GM12878 (cell line): ENCODE data around the gene PXMP4. TPM values are rescaled to one million over a fixed set of nuclear protein-coding genes. Genes with fewer than 3 reads are reported as not detected.

Experiments
- ATAC-seq: fragments of 200-7000 bp; cut with Tn5 transposase; 3 replicates; pipeline ENCODE4 v1.9.1; 2020; ENCODE audit warnings: mild to moderate bottlenecking, moderate library complexity
- BruUV-seq: library from RNA; stranded (reverse); fragments of 400-500 nt; replicated peaks from 2 replicates; lab custom pipeline; 2021; lab: Mats Ljungman, UMichigan
- CTCF ChIA-PET: fragments of 300-600 bp; sonication (Branson Sonifier 250); formaldehyde crosslinking; extraction: SDS; loops from one replicate; lab custom pipeline; 2021; ENCODE audit warnings: inconsistent platforms; lab: Yijun Ruan, JAX
- POLR2A ChIA-PET: fragments of 350-600 bp; formaldehyde crosslinking; extraction: SDS; loops from one replicate; lab custom pipeline; 2021; ENCODE audit warnings: inconsistent platforms; lab: Charles Lee
- RAD21 ChIA-PET: fragments of 300-600 bp; sonication (Branson Sonifier 250); formaldehyde crosslinking; loops from one replicate; lab custom pipeline; 2023; ENCODE audit warnings: antibody characterized with exemption; ENCODE audit not compliant: unreplicated experiment; lab: Charles Lee
- SMC1A ChIA-PET: fragments of 300-600 bp; sonication (Branson Sonifier 250); formaldehyde crosslinking; loops from one replicate; lab custom pipeline; 2023; ENCODE audit not compliant: unreplicated experiment, uncharacterized antibody; lab: Charles Lee
- DNase-seq: peaks from one replicate; pipeline ENCODE4 v3.0.0-alpha.2; 2011; ENCODE audit warnings: low read depth, low spot score
- FAIRE-seq: peaks from 3 replicates; lab custom pipeline; 2011; peaks lifted over from hg19 to GRCh38; lab: Jason Lieb, UNC
- H2AFZ ChIP-seq: 2 replicates; pipeline ENCODE4 v1.6.0; 2011; ENCODE audit warnings: low read depth, low read length, control low read depth; ENCODE audit not compliant: control insufficient read depth
- H3K27ac ChIP-seq: 2 replicates; pipeline ENCODE4 v1.5.1; 2011; ENCODE audit warnings: control low read depth; ENCODE audit not compliant: control insufficient read depth, insufficient read depth
- H3K27me3 ChIP-seq, 2 experiments: replicated peaks in 1 of 2; 2 replicates each; pipeline versions ENCODE4 v1.6.0 to v1.6.1; 2011; ENCODE audit warnings: low read length in 1 of 2; ENCODE audit not compliant: control insufficient read depth in 2 of 2, insufficient read depth in 2 of 2
- H3K36me3 ChIP-seq, 2 experiments: 2 replicates each; pipeline ENCODE4 v1.5.1; 2011; ENCODE audit warnings: low read length in 1 of 2; ENCODE audit not compliant: control insufficient read depth in 2 of 2, insufficient read depth in 2 of 2
- H3K4me1 ChIP-seq: 2 replicates; pipeline ENCODE4 v1.6.1; 2011; ENCODE audit warnings: mild to moderate bottlenecking, low read length, moderate library complexity, mixed read lengths; ENCODE audit not compliant: control insufficient read depth, insufficient read depth
- H3K4me2 ChIP-seq: 2 replicates; pipeline ENCODE4 v1.6.0; 2011; ENCODE audit warnings: control low read depth; ENCODE audit not compliant: control insufficient read depth, insufficient read depth
- H3K4me3 ChIP-seq: fragments of 200-600 bp; sonication (generic); 2 replicates; pipeline ENCODE4 v1.5.1; 2016
- H3K79me2 ChIP-seq: 2 replicates; pipeline ENCODE4 v1.6.0; 2011; ENCODE audit warnings: low read length; ENCODE audit not compliant: control insufficient read depth, insufficient read depth
- H3K9ac ChIP-seq: 2 replicates; pipeline ENCODE4 v1.8.0; 2011; ENCODE audit warnings: low read length, control low read depth, mixed read lengths; ENCODE audit not compliant: control insufficient read depth, insufficient read depth
- H3K9me3 ChIP-seq: replicated peaks from 3 replicates; pipeline ENCODE4 v1.5.1; 2011; ENCODE audit warnings: mild to moderate bottlenecking, low read length; ENCODE audit not compliant: control insufficient read depth, insufficient read depth
- H4K20me1 ChIP-seq: 2 replicates; pipeline ENCODE4 v1.6.0; 2011; ENCODE audit not compliant: control insufficient read depth, insufficient read depth
- BRCA1 ChIP-seq: IDR thresholded peaks from 2 replicates; pipeline ENCODE4 v1.6.1; 2011; ENCODE audit warnings: low read depth, low read length, improper control_type of control experiment
- CBX3 ChIP-seq: fragments of 200-600 bp; sonication (generic); IDR thresholded peaks from 2 replicates; pipeline ENCODE4 v1.6.1; 2016; ENCODE audit warnings: low read depth, borderline replicate concordance
- CUX1 ChIP-seq: IDR thresholded peaks from 2 replicates; pipeline ENCODE4 v1.6.1; 2012; ENCODE audit warnings: improper control_type of control experiment, low read depth, low read length; ENCODE audit not compliant: insufficient replicate concordance
- EGR1 ChIP-seq, 2 experiments: IDR thresholded peaks; 1 replicate in 1 of 2; 2 replicates in 1 of 2; pipeline ENCODE4 v1.6.1; 2011 to 2012; ENCODE audit warnings: low read depth in 2 of 2, low read length in 2 of 2, borderline replicate concordance in 1 of 2, mild to moderate bottlenecking in 1 of 2, moderate library complexity in 1 of 2
- IKZF1 ChIP-seq: fragments of 450-650 bp; conservative IDR thresholded peaks from 2 replicates; pipeline ENCODE4 v1.6.1; 2017; ENCODE audit warnings: antibody characterized with exemption, mild to moderate bottlenecking
- MTA2 ChIP-seq: fragments of 450-650 bp; IDR thresholded peaks from 2 replicates; pipeline ENCODE4 v1.6.1; 2016; ENCODE audit warnings: low read depth, mild to moderate bottlenecking, moderate library complexity
- NR2C1 ChIP-seq: fragments of 450-650 bp; IDR thresholded peaks from 2 replicates; pipeline ENCODE4 v1.6.1; 2017; ENCODE audit warnings: antibody characterized with exemption, mild to moderate bottlenecking, moderate library complexity
- PML ChIP-seq: IDR thresholded peaks from 2 replicates; pipeline ENCODE4 v1.6.1; 2012; ENCODE audit warnings: low read length, inconsistent platforms
- SIN3A ChIP-seq: IDR thresholded peaks from 2 replicates; pipeline ENCODE4 v1.6.1; 2012; ENCODE audit warnings: low read depth, low read length, improper control_type of control experiment
- SMAD5 ChIP-seq: IDR thresholded peaks from 2 replicates; pipeline ENCODE4 v1.6.1; 2016; ENCODE audit warnings: antibody characterized with exemption, low read depth
- USF1 ChIP-seq: IDR thresholded peaks from 2 replicates; pipeline ENCODE4 v1.6.1; 2011; ENCODE audit warnings: borderline replicate concordance, low read depth, mild to moderate bottlenecking, moderate library complexity, mixed read lengths, low read length; ENCODE audit not compliant: insufficient read depth; ENCODE audit errors: extremely low read length
- ZNF207 ChIP-seq: fragments of 450-650 bp; IDR thresholded peaks from 2 replicates; pipeline ENCODE4 v1.6.1; 2014; ENCODE audit warnings: antibody characterized with exemption, mild to moderate bottlenecking, borderline replicate concordance
- ZNF217 ChIP-seq: fragments of 450-650 bp; IDR thresholded peaks from 2 replicates; pipeline ENCODE4 v1.6.1; 2017; ENCODE audit warnings: antibody characterized with exemption, mild to moderate bottlenecking
- ZNF592 ChIP-seq: fragments of 450-650 bp; IDR thresholded peaks from 2 replicates; pipeline ENCODE4 v1.6.1; 2017; ENCODE audit warnings: mild to moderate bottlenecking, moderate library complexity
- ZZZ3 ChIP-seq: IDR thresholded peaks from 2 replicates; pipeline ENCODE4 v1.6.1; 2011; ENCODE audit warnings: low read depth; ENCODE audit not compliant: control insufficient read depth, insufficient read length
- WGBS: methylation state at CpG from one replicate; pipeline ENCODE4 v1.1.6; 2016; ENCODE audit warnings: low lambda C conversion rate; ENCODE audit not compliant: insufficient replicate concordance, insufficient coverage; ENCODE audit errors: missing lambda C conversion rate; 5-methylcytosine and 5-hydroxymethylcytosine counted together
- in situ Hi-C: fragments of 300-500 bp; cut with MboI; formaldehyde crosslinking; loops from 9 replicates; pipeline ENCODE4 v1.14.3; 2018; ENCODE audit warnings: mixed read lengths
- intact Hi-C: fragments of 100-400 bp; cut with micrococcal nuclease; formaldehyde crosslinking; loops from one replicate; pipeline ENCODE4 v1.14.2; 2022; ENCODE audit not compliant: unreplicated experiment
- polyA plus RNA-seq, 11 experiments: library from polyadenylated mRNA; depleted of rRNA in 4 of 11; unstranded in 6 of 11; stranded (reverse) in 5 of 11; fragments of >200 nt; fragmentation: Nextera tagmentation in 4 of 11; fragmentation: Illumina TruSeq in 1 of 11; extraction: Ambion mirVana in 4 of 11; extraction: Trizol in 1 of 11; gene quantifications; 1 replicate in 1 of 11; 2 replicates in 10 of 11; pipeline versions ENCODE4 v1.2.1 to v1.2.3, GENCODE V29; 2011 to 2016; ENCODE audit warnings: inconsistent platforms in 2 of 11, missing spikeins in 2 of 11, low read depth in 1 of 11
- total RNA-seq, 4 experiments: library from RNA; depleted of rRNA in 3 of 4; stranded (reverse); fragments of >200 nt in 3 of 4; fragmentation: Illumina TruSeq in 1 of 4; extraction: Trizol in 1 of 4; gene quantifications; 2 replicates each; pipeline versions ENCODE4 v1.2.1 to v1.2.3, GENCODE V29; 2013 to 2021

The PXMP4 gene
- total and polyA plus RNA-seq, 10 of the 15 experiments (the other 5 are each of a cell fraction or from before 2014, with no cell fraction given) = 3.6 to 19.2 (median 8.6) TPM

- no TSS peak for BruUV-seq
- no peak overlapping the region for H2AFZ ChIP-seq
- H3K79me2 ChIP-seq = no peaks in the 10 kb centered on the region
- WGBS = 96% methylated on average over 14 of the region's 14 CpGs
- no peak for DNase-seq
- in situ Hi-C loops = no loop called here
- no peaks in the 10 kb centered on the region for H4K20me1 ChIP-seq
- no peaks in the 10 kb centered on the region for H3K9me3 ChIP-seq
- intact Hi-C loops = no loop called here
- no peak for ATAC-seq
- no peak for FAIRE-seq
- no peaks in the 10 kb centered on the region for H3K27me3 ChIP-seq
- H3K4me1 ChIP-seq = no peaks in the 10 kb centered on the region
- no peak overlapping the region for H3K9ac ChIP-seq
- H3K4me3 ChIP-seq = no peak overlapping the region
- H3K36me3 ChIP-seq = peaks cover 0 to 2% of the 10 kb centered on the region in 2 experiments; a peak in 1 of 4 replicates
- CTCF ChIA-PET = no interaction called here
- H3K4me2 ChIP-seq = no peak overlapping the region
- no peak overlapping the region for H3K27ac ChIP-seq
- POLR2A ChIA-PET = no interaction called here
- SMC1A ChIA-PET = no interaction called here
- RAD21 ChIA-PET = no interaction called here
- TF ChIP-seq USF1 = no peak
- no peak for TF ChIP-seq CBX3
- TF ChIP-seq SIN3A = no peak
- no peak for TF ChIP-seq MTA2
- no peak for TF ChIP-seq ZNF207
- TF ChIP-seq CUX1 = no peak
- no peak for TF ChIP-seq ZNF217
- TF ChIP-seq NR2C1 = no peak
- TF ChIP-seq ZZZ3 = no peak
- TF ChIP-seq BRCA1 = no peak
- no peak for TF ChIP-seq IKZF1
- TF ChIP-seq PML = no peak
- TF ChIP-seq ZNF592 = no peak
- TF ChIP-seq EGR1 (IDR thresholded peaks at IDR 0.05; ENCODE audit: borderline replicate concordance in 1 of 2, low read depth in 2 of 2, low read length in 2 of 2) = no peak
- TF ChIP-seq SMAD5 = no peak
Measured at GRCh38 chr20:33744773-33745385, 24.8 kb upstream of the PXMP4 start.
